HepG2 (cell line): ENCODE results near the gene UNC13D. TPM values are rescaled to one million over a fixed set of nuclear protein-coding genes. Genes with fewer than 3 reads are reported as not detected.

Experiments used
- FOXA1 ChIP-seq, 2 experiments: fragments of 450-650 bp in 1 of 2; sonication (generic) in 1 of 2; formaldehyde crosslinking in 1 of 2; IDR thresholded peaks; 2 replicates each; pipeline versions ENCODE4 v1.4.0 to v1.6.1; 2016 to 2020; ENCODE audit warnings: missing genetic modification reagents in 1 of 2
- GFI1 ChIP-seq: sonication (generic); formaldehyde crosslinking; IDR thresholded peaks from 2 replicates; pipeline ENCODE4 v1.5.0; 2020; ENCODE audit warnings: missing genetic modification reagents, mild to moderate bottlenecking, borderline replicate concordance
- HNF4A ChIP-seq: sonication (generic); formaldehyde crosslinking; IDR thresholded peaks from 2 replicates; pipeline ENCODE4 v1.4.0; 2020; ENCODE audit warnings: missing genetic modification reagents
- RFXAP ChIP-seq: sonication (generic); formaldehyde crosslinking; IDR thresholded peaks from 2 replicates; pipeline ENCODE4 v1.4.0; 2020; ENCODE audit warnings: missing genetic modification reagents, borderline replicate concordance
- SALL1 ChIP-seq: sonication (generic); formaldehyde crosslinking; IDR thresholded peaks from 2 replicates; pipeline ENCODE4 v1.8.0; 2022; ENCODE audit warnings: mild to moderate bottlenecking, missing genetic modification reagents
- ZEB1 ChIP-seq: IDR thresholded peaks from 2 replicates; pipeline ENCODE4 v1.6.1; 2012; ENCODE audit warnings: mild to moderate bottlenecking, low read depth, inconsistent platforms; ENCODE audit not compliant: insufficient replicate concordance
- ZNF34 ChIP-seq: sonication (generic); formaldehyde crosslinking; IDR thresholded peaks from 2 replicates; pipeline ENCODE4 v1.4.0; 2020; ENCODE audit warnings: mild to moderate bottlenecking, missing genetic modification reagents, borderline replicate concordance
- ZNF879 ChIP-seq: sonication (generic); formaldehyde crosslinking; IDR thresholded peaks from 2 replicates; pipeline ENCODE4 v1.8.1; 2023; ENCODE audit warnings: missing genetic modification reagents
- polyA plus RNA-seq, 8 experiments: library from polyadenylated mRNA; depleted of rRNA in 3 of 8; stranded (reverse) in 7 of 8; unstranded in 1 of 8; fragments of >200 nt; fragmentation: Illumina TruSeq in 4 of 8; extraction: Trizol in 4 of 8; gene quantifications; 2 replicates each; pipeline versions ENCODE4 v1.2.1 to v1.2.3, GENCODE V29; 2011 to 2016; ENCODE audit warnings: low read depth in 4 of 8, missing spikeins in 1 of 8, mixed read lengths in 1 of 8; ENCODE audit not compliant: insufficient read depth in 1 of 8
- total RNA-seq, 5 experiments: library from RNA; depleted of rRNA; stranded (reverse); fragments of >200 nt; fragmentation: Illumina TruSeq; extraction: Trizol; gene quantifications; 2 replicates each; pipeline ENCODE4 v1.2.3, GENCODE V29; 2016; ENCODE audit warnings: low read depth in 1 of 5
- TF ChIP-seq, protein P1 (sequence below): sonication (generic); formaldehyde crosslinking; IDR thresholded peaks from 2 replicates; pipeline ENCODE4 v1.4.0; 2020; ENCODE audit warnings: missing genetic modification reagents, borderline replicate concordance
- TF ChIP-seq, protein P2 (sequence below): sonication (generic); formaldehyde crosslinking; IDR thresholded peaks from 2 replicates; pipeline ENCODE4 v1.8.1; 2022; ENCODE audit warnings: mild to moderate bottlenecking, missing genetic modification reagents
- TF ChIP-seq, protein P3 (sequence below): sonication (generic); formaldehyde crosslinking; IDR thresholded peaks from 2 replicates; pipeline ENCODE4 v1.4.0; 2020; ENCODE audit warnings: missing genetic modification reagents, borderline replicate concordance
- TF ChIP-seq, protein P4 (sequence below): sonication (generic); formaldehyde crosslinking; IDR thresholded peaks from 2 replicates; pipeline ENCODE4 v1.5.1; 2020; ENCODE audit warnings: mild to moderate bottlenecking, moderate library complexity, missing genetic modification reagents
- TF ChIP-seq, protein P5 (sequence below): sonication (generic); formaldehyde crosslinking; IDR thresholded peaks from 2 replicates; pipeline ENCODE4 v1.5.1; 2020; ENCODE audit warnings: mild to moderate bottlenecking, missing genetic modification reagents, borderline replicate concordance

The UNC13D gene
- total and polyA plus RNA-seq, 2 of the 13 experiments (the other 11 are each of a cell fraction or from before 2014, with no cell fraction given): 29.7 to 42.7 TPM

DNA sequence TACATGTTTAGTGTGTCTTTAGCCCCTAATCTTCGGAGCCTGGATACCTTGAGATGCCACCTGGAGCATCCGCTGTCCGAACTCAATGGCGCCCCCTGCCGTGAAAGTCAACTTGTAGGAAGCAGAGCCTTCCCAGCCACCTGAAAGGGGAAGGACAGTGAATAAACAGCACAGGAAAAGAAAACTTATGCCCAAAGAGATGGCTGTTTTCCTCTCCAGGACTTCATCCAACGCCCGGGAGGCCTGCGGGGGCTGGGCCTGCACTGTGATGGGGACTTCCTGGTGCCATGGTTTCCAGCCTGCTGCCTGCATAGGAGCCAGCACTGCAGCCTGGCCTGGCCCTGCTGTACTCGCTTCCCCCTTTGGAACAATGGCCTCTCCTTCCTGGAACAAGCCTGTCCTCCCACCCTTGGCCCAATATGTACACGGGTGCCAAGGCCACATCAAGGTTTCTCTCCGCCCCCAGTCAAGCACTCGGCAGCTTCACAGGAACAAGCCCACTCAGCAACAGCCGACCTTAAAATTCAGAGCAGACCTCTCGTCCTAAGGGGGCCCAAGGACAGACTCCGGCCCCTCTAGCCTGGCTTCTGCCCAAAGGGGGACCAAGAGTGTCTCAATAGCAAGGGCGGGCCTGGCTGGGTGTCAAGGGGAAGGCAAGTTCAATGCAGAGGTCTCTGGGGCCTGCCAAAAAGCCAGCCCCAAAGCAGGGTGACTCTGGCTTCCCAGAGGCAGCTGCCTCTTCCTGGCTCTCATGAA, 4.5 kb upstream of the UNC13D start (continued):
- TF ChIP-seq, protein P1, sequence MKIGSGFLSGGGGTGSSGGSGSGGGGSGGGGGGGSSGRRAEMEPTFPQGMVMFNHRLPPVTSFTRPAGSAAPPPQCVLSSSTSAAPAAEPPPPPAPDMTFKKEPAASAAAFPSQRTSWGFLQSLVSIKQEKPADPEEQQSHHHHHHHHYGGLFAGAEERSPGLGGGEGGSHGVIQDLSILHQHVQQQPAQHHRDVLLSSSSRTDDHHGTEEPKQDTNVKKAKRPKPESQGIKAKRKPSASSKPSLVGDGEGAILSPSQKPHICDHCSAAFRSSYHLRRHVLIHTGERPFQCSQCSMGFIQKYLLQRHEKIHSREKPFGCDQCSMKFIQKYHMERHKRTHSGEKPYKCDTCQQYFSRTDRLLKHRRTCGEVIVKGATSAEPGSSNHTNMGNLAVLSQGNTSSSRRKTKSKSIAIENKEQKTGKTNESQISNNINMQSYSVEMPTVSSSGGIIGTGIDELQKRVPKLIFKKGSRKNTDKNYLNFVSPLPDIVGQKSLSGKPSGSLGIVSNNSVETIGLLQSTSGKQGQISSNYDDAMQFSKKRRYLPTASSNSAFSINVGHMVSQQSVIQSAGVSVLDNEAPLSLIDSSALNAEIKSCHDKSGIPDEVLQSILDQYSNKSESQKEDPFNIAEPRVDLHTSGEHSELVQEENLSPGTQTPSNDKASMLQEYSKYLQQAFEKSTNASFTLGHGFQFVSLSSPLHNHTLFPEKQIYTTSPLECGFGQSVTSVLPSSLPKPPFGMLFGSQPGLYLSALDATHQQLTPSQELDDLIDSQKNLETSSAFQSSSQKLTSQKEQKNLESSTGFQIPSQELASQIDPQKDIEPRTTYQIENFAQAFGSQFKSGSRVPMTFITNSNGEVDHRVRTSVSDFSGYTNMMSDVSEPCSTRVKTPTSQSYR: peak; percentile 15; the same call in 1 of the 2 replicates
- TF ChIP-seq, protein P2, sequence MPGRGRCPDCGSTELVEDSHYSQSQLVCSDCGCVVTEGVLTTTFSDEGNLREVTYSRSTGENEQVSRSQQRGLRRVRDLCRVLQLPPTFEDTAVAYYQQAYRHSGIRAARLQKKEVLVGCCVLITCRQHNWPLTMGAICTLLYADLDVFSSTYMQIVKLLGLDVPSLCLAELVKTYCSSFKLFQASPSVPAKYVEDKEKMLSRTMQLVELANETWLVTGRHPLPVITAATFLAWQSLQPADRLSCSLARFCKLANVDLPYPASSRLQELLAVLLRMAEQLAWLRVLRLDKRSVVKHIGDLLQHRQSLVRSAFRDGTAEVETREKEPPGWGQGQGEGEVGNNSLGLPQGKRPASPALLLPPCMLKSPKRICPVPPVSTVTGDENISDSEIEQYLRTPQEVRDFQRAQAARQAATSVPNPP (CRISPR knock-in tag): no peak
- TF ChIP-seq, protein P3, sequence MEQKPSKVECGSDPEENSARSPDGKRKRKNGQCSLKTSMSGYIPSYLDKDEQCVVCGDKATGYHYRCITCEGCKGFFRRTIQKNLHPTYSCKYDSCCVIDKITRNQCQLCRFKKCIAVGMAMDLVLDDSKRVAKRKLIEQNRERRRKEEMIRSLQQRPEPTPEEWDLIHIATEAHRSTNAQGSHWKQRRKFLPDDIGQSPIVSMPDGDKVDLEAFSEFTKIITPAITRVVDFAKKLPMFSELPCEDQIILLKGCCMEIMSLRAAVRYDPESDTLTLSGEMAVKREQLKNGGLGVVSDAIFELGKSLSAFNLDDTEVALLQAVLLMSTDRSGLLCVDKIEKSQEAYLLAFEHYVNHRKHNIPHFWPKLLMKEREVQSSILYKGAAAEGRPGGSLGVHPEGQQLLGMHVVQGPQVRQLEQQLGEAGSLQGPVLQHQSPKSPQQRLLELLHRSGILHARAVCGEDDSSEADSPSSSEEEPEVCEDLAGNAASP (CRISPR knock-in tag): peak; percentile 62; the same call in 1 of the 2 replicates
- no peak for TF ChIP-seq ZNF879 (CRISPR knock-in tag)
- TF ChIP-seq GFI1 (CRISPR knock-in tag): 0 out of 2 replicates have a peak, but pooled peaks have one; percentile 32
- TF ChIP-seq, protein P4, sequence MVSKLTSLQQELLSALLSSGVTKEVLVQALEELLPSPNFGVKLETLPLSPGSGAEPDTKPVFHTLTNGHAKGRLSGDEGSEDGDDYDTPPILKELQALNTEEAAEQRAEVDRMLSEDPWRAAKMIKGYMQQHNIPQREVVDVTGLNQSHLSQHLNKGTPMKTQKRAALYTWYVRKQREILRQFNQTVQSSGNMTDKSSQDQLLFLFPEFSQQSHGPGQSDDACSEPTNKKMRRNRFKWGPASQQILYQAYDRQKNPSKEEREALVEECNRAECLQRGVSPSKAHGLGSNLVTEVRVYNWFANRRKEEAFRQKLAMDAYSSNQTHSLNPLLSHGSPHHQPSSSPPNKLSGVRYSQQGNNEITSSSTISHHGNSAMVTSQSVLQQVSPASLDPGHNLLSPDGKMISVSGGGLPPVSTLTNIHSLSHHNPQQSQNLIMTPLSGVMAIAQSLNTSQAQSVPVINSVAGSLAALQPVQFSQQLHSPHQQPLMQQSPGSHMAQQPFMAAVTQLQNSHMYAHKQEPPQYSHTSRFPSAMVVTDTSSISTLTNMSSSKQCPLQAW: peak; percentile 55
- peak; percentile 20 for TF ChIP-seq ZEB1
- TF ChIP-seq, protein P5, sequence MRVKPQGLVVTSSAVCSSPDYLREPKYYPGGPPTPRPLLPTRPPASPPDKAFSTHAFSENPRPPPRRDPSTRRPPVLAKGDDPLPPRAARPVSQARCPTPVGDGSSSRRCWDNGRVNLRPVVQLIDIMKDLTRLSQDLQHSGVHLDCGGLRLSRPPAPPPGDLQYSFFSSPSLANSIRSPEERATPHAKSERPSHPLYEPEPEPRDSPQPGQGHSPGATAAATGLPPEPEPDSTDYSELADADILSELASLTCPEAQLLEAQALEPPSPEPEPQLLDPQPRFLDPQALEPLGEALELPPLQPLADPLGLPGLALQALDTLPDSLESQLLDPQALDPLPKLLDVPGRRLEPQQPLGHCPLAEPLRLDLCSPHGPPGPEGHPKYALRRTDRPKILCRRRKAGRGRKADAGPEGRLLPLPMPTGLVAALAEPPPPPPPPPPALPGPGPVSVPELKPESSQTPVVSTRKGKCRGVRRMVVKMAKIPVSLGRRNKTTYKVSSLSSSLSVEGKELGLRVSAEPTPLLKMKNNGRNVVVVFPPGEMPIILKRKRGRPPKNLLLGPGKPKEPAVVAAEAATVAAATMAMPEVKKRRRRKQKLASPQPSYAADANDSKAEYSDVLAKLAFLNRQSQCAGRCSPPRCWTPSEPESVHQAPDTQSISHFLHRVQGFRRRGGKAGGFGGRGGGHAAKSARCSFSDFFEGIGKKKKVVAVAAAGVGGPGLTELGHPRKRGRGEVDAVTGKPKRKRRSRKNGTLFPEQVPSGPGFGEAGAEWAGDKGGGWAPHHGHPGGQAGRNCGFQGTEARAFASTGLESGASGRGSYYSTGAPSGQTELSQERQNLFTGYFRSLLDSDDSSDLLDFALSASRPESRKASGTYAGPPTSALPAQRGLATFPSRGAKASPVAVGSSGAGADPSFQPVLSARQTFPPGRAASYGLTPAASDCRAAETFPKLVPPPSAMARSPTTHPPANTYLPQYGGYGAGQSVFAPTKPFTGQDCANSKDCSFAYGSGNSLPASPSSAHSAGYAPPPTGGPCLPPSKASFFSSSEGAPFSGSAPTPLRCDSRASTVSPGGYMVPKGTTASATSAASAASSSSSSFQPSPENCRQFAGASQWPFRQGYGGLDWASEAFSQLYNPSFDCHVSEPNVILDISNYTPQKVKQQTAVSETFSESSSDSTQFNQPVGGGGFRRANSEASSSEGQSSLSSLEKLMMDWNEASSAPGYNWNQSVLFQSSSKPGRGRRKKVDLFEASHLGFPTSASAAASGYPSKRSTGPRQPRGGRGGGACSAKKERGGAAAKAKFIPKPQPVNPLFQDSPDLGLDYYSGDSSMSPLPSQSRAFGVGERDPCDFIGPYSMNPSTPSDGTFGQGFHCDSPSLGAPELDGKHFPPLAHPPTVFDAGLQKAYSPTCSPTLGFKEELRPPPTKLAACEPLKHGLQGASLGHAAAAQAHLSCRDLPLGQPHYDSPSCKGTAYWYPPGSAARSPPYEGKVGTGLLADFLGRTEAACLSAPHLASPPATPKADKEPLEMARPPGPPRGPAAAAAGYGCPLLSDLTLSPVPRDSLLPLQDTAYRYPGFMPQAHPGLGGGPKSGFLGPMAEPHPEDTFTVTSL: peak; percentile 62
- 0 out of 2 replicates have a peak, but pooled peaks have one; percentile 14 for TF ChIP-seq RFXAP
- TF ChIP-seq ZNF34 (CRISPR knock-in tag): peak; percentile 48; the same call in 1 of the 2 replicates
- no peak for TF ChIP-seq FOXA1 (IDR thresholded peaks at IDR 0.05)
- peak; percentile 80 for TF ChIP-seq FOXA1 (CRISPR knock-in tag; IDR thresholded peaks at IDR 0.05)
- peak; percentile 50 for TF ChIP-seq HNF4A (CRISPR knock-in tag)
- TF ChIP-seq SALL1 (CRISPR knock-in tag): peak; percentile 74
